SK-N-SH (cell line): ENCODE data around the gene TAX1BP1. TPM values are rescaled to one million over a fixed set of nuclear protein-coding genes. Genes with fewer than 3 reads are reported as not detected.
A peak's percentile ranks its signal among the peaks of the same experiment; 100 is the strongest.

ENCODE experiments used
- CTCF ChIA-PET: fragments of 300-600, 350-600 bp; formaldehyde crosslinking; extraction: SDS; loops from one replicate; lab custom pipeline; 2021; lab: Yijun Ruan, JAX
- POLR2A ChIA-PET: fragments of 350-600 bp; sonication (Branson Sonifier 250); formaldehyde crosslinking; extraction: SDS; loops from one replicate; lab custom pipeline; 2020; ENCODE audit warnings: antibody characterized with exemption, inconsistent platforms; lab: Yijun Ruan, JAX
- DNase-seq: peaks from one replicate; pipeline ENCODE4 v3.0.0; 2012
- H2AFZ ChIP-seq: fragments of 200-600 bp; sonication (generic); 2 replicates; pipeline ENCODE4 v1.8.1; 2016; ENCODE audit warnings: antibody characterized with exemption, mild to moderate bottlenecking, low read depth
- H3F3A ChIP-seq: fragments of 200-600 bp; sonication (generic); replicated peaks from 2 replicates; pipeline ENCODE3; 2016; ENCODE audit warnings: antibody characterized with exemption, mild to moderate bottlenecking; ENCODE audit not compliant: insufficient read depth
- H3K27ac ChIP-seq, 2 experiments: fragments of 200-500 bp in 1 of 2; fragments of 200-600 bp in 1 of 2; sonication (Bioruptor generic) in 1 of 2; sonication (generic), shearing (Covaris generic) in 1 of 2; 2 replicates each; pipeline versions ENCODE4 v1.5.1 to v1.6.1; 2014 to 2016; ENCODE audit warnings: low read depth in 2 of 2, inconsistent platforms in 1 of 2, low read length in 1 of 2, mild to moderate bottlenecking in 1 of 2, mixed read lengths in 1 of 2
- H3K27me3 ChIP-seq: fragments of 200-600 bp; sonication (generic), shearing (Covaris generic); 2 replicates; pipeline ENCODE4 v1.6.1; 2016; ENCODE audit warnings: mixed run types; ENCODE audit not compliant: insufficient read depth
- H3K36me3 ChIP-seq, 2 experiments: fragments of 200-500 bp in 1 of 2; fragments of 200-600 bp in 1 of 2; sonication (Bioruptor generic) in 1 of 2; sonication (generic) in 1 of 2; replicated peaks in 1 of 2; 2 replicates each; pipeline versions ENCODE3 to v1.5.1; 2014 to 2016; ENCODE audit warnings: low read length in 1 of 2, mild to moderate bottlenecking in 1 of 2; ENCODE audit not compliant: insufficient read depth in 2 of 2, control insufficient read depth in 1 of 2
- H3K4me1 ChIP-seq, 2 experiments: fragments of 200-500 bp in 1 of 2; fragments of 200-600 bp in 1 of 2; sonication (Bioruptor generic) in 1 of 2; sonication (generic), shearing (Covaris generic) in 1 of 2; 2 replicates each; pipeline versions ENCODE4 v1.5.1 to v1.6.1; 2014 to 2016; ENCODE audit warnings: low read depth in 1 of 2, low read length in 1 of 2, mixed run types in 1 of 2; ENCODE audit not compliant: insufficient read depth in 2 of 2, control insufficient read depth in 1 of 2
- H3K4me2 ChIP-seq: fragments of 200-600 bp; sonication (generic), shearing (Covaris generic); 2 replicates; pipeline ENCODE4 v1.6.1; 2017; ENCODE audit warnings: mixed run types
- H3K4me3 ChIP-seq, 2 experiments: fragments of 200-500 bp in 1 of 2; fragments of 200-600 bp in 1 of 2; sonication (Bioruptor generic) in 1 of 2; sonication (generic), shearing (Covaris generic) in 1 of 2; 2 replicates each; pipeline versions ENCODE4 v1.5.1 to v1.8.1; 2014 to 2016; ENCODE audit warnings: low read depth in 2 of 2, inconsistent platforms in 1 of 2, low read length in 1 of 2, mild to moderate bottlenecking in 1 of 2, mixed read lengths in 1 of 2, moderate library complexity in 1 of 2
- H3K79me2 ChIP-seq: fragments of 200-600 bp; sonication (generic); 2 replicates; pipeline ENCODE4 v1.8.1; 2017; ENCODE audit warnings: mild to moderate bottlenecking; ENCODE audit not compliant: insufficient read depth
- H3K9ac ChIP-seq: fragments of 200-600 bp; sonication (generic); 2 replicates; pipeline ENCODE4 v1.6.1; 2017; ENCODE audit warnings: mixed run types
- H3K9me2 ChIP-seq: fragments of 200-600 bp; sonication (generic); 2 replicates; pipeline ENCODE4 v1.6.1; 2017; ENCODE audit warnings: mixed run types
- H3K9me3 ChIP-seq: fragments of 200-600 bp; sonication (generic); 2 replicates; pipeline ENCODE4 v1.6.1; 2017; ENCODE audit warnings: mixed run types, mild to moderate bottlenecking, moderate library complexity
- H4K20me1 ChIP-seq: fragments of 200-600 bp; sonication (generic); 2 replicates; pipeline ENCODE4 v1.6.1; 2017; ENCODE audit warnings: mild to moderate bottlenecking, mixed run types; ENCODE audit not compliant: insufficient read depth
- CHD2 ChIP-seq: fragments of 150-350 bp; IDR thresholded peaks from 2 replicates; pipeline ENCODE4 v1.6.1; 2018; ENCODE audit warnings: low read length; ENCODE audit not compliant: partially characterized antibody
- ELF1 ChIP-seq: IDR thresholded peaks from 2 replicates; pipeline ENCODE4 v1.4.0; 2012
- EP300 ChIP-seq, 2 experiments: IDR thresholded peaks; 2 replicates each; pipeline versions ENCODE4 v1.4.0 to v1.6.1; 2012; ENCODE audit warnings: borderline replicate concordance in 1 of 2, low read depth in 1 of 2, low read length in 1 of 2
- FOSL2 ChIP-seq: IDR thresholded peaks from 2 replicates; pipeline ENCODE4 v1.4.0; 2012; ENCODE audit warnings: low read depth, mild to moderate bottlenecking, moderate library complexity, borderline replicate concordance
- GATA2 ChIP-seq: sonication (generic); formaldehyde crosslinking; IDR thresholded peaks from 2 replicates; pipeline ENCODE4 v1.5.0; 2020; ENCODE audit warnings: mild to moderate bottlenecking, missing genetic modification reagents
- JUND ChIP-seq: IDR thresholded peaks from 2 replicates; pipeline ENCODE4 v1.4.0; 2012
- MEF2A ChIP-seq: IDR thresholded peaks from 2 replicates; pipeline ENCODE4 v1.4.0; 2012; ENCODE audit warnings: low read depth, borderline replicate concordance
- MXI1 ChIP-seq: IDR thresholded peaks from 2 replicates; pipeline ENCODE4 v1.6.1; 2012; ENCODE audit warnings: mild to moderate bottlenecking, low read depth, low read length, improper control_type of control experiment
- NRF1 ChIP-seq: IDR thresholded peaks from 2 replicates; pipeline ENCODE4 v1.6.1; 2012; ENCODE audit warnings: low read depth, mild to moderate bottlenecking, low read length
- POLR2AphosphoS5 ChIP-seq: IDR thresholded peaks from 2 replicates; pipeline ENCODE4 v1.6.1; 2012; ENCODE audit warnings: low read depth, low read length
- RCOR1 ChIP-seq: fragments of 150-350 bp; IDR thresholded peaks from 2 replicates; pipeline ENCODE4 v1.6.1; 2017; ENCODE audit warnings: antibody characterized with exemption, low read length
- SIN3A ChIP-seq: IDR thresholded peaks from 2 replicates; pipeline ENCODE4 v1.6.1; 2012; ENCODE audit warnings: low read depth, mild to moderate bottlenecking, low read length, moderate library complexity, borderline replicate concordance
- SMC3 ChIP-seq: IDR thresholded peaks from 2 replicates; pipeline ENCODE4 v1.6.1; 2012; ENCODE audit warnings: low read depth, low read length, improper control_type of control experiment
- TAF1 ChIP-seq: IDR thresholded peaks from 2 replicates; pipeline ENCODE4 v1.6.1; 2012; ENCODE audit warnings: low read depth, mild to moderate bottlenecking, low read length, moderate library complexity, borderline replicate concordance
- TCF12 ChIP-seq: IDR thresholded peaks from 2 replicates; pipeline ENCODE4 v1.4.0; 2012
- WGBS: methylation state at CpG from one replicate; pipeline ENCODE4 v1.1.6; 2017; ENCODE audit warnings: low lambda C conversion rate; 5-methylcytosine and 5-hydroxymethylcytosine counted together
- polyA plus RNA-seq, 3 experiments: library from polyadenylated mRNA; depleted of rRNA; stranded (reverse); fragments of >200 nt; gene quantifications; 2 replicates each; pipeline ENCODE4 v1.2.3, GENCODE V29; 2012
- TF ChIP-seq, protein P1 (sequence below): IDR thresholded peaks from 2 replicates; pipeline ENCODE4 v1.4.0; 2012; ENCODE audit warnings: low read depth, borderline replicate concordance
- TF ChIP-seq, protein P2 (sequence below): fragments of 150-350 bp; IDR thresholded peaks from 2 replicates; pipeline ENCODE4 v1.6.1; 2016; ENCODE audit warnings: mild to moderate bottlenecking, low read depth, low read length
- TF ChIP-seq, protein P3 (sequence below): IDR thresholded peaks from 2 replicates; pipeline ENCODE4 v1.4.0; 2012; ENCODE audit warnings: low read depth
- TF ChIP-seq, protein P4 (sequence below): IDR thresholded peaks from 2 replicates; pipeline ENCODE4; 2012

TAX1BP1 gene
- polyA plus RNA-seq, 1 of the 3 experiments (the other 2 are of a cell fraction), result 70.3 TPM

DNA sequence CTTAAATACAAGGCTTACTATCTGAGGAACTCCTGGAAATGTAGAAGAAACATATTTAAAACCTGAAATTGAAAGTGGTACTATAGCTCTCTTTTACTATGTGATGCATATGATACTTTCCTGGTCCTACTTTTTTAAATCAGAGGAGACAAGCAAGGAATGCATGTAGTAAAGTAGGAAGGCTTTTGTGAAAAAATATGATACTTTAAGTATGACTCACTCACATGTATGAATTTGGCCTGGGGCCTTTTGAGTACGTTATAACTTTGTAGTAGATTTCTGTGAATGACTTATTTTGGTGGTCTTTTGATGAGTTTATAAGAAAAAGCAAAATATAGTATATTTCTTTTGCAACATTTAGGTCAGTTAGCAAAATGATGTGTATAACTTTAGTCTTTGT lies 53.8 kb downstream of the TAX1BP1 start:
- Histone ChIP-seq H3K4me3 (no peak overlapping the region), H2AFZ (no peak overlapping the region), H4K20me1 (no peaks in the 10 kb centered on the region), H3K27ac (peak overlapping the region in 1 of 2 experiments; percentile 45; a peak in 2 of 4 replicates), H3F3A (peaks cover 21% of the 10 kb centered on the region), H3K9me2 (no peaks in the 10 kb centered on the region), H3K36me3 (peaks cover 74 to 86% of the 10 kb centered on the region in 2 experiments), H3K79me2 (peaks cover 3% of the 10 kb centered on the region), H3K9ac (no peak overlapping the region), H3K4me1 (peaks cover 0 to 8% of the 10 kb centered on the region in 2 experiments; a peak in 2 of 4 replicates), H3K27me3 (no peaks in the 10 kb centered on the region), H3K4me2 (peak overlapping the region; percentile 23; the same call in 1 of the 2 replicates), H3K9me3 (no peaks in the 10 kb centered on the region)
- WGBS, result 15% methylated on average over 1 of the region's 1 CpG
- ChIA-PET CTCF (no interaction called here), POLR2A (no interaction called here)
- DNase-seq, result no peak
- no peak for TF ChIP-seq ELF1
- TF ChIP-seq EP300 (IDR thresholded peaks at IDR 0.05; ENCODE audit: borderline replicate concordance in 1 of 2, low read depth in 1 of 2, low read length in 1 of 2), result no peak
- TF ChIP-seq, protein P1, sequence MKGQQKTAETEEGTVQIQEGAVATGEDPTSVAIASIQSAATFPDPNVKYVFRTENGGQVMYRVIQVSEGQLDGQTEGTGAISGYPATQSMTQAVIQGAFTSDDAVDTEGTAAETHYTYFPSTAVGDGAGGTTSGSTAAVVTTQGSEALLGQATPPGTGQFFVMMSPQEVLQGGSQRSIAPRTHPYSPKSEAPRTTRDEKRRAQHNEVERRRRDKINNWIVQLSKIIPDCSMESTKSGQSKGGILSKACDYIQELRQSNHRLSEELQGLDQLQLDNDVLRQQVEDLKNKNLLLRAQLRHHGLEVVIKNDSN, result no peak
- no peak for TF ChIP-seq NRF1
- TF ChIP-seq, protein P2, sequence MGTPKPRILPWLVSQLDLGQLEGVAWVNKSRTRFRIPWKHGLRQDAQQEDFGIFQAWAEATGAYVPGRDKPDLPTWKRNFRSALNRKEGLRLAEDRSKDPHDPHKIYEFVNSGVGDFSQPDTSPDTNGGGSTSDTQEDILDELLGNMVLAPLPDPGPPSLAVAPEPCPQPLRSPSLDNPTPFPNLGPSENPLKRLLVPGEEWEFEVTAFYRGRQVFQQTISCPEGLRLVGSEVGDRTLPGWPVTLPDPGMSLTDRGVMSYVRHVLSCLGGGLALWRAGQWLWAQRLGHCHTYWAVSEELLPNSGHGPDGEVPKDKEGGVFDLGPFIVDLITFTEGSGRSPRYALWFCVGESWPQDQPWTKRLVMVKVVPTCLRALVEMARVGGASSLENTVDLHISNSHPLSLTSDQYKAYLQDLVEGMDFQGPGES, result no peak
- TF ChIP-seq TAF1, result no peak
- no peak for TF ChIP-seq SMC3
- no peak for TF ChIP-seq CHD2
- peak; percentile 47 for TF ChIP-seq TCF12
- no peak for TF ChIP-seq MEF2A
- peak; percentile 60 for TF ChIP-seq JUND
- TF ChIP-seq RCOR1, result no peak
- TF ChIP-seq, protein P3, sequence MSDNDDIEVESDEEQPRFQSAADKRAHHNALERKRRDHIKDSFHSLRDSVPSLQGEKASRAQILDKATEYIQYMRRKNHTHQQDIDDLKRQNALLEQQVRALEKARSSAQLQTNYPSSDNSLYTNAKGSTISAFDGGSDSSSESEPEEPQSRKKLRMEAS, result no peak
- TF ChIP-seq POLR2AphosphoS5, result no peak
- no peak for TF ChIP-seq MXI1
- TF ChIP-seq SIN3A, result no peak
- no peak for TF ChIP-seq GATA2 (CRISPR knock-in tag)
- peak; percentile 73 for TF ChIP-seq FOSL2
- TF ChIP-seq, protein P4, sequence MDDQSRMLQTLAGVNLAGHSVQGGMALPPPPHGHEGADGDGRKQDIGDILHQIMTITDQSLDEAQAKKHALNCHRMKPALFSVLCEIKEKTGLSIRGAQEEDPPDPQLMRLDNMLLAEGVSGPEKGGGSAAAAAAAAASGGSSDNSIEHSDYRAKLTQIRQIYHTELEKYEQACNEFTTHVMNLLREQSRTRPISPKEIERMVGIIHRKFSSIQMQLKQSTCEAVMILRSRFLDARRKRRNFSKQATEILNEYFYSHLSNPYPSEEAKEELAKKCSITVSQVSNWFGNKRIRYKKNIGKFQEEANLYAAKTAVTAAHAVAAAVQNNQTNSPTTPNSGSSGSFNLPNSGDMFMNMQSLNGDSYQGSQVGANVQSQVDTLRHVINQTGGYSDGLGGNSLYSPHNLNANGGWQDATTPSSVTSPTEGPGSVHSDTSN, result peak; percentile 27; the same call in 1 of the 2 replicates
- TF ChIP-seq, all 33 proteins: peak for 4
